GM19328 (cell line): ENCODE measurements around the gene SLC13A5.
"Not testable (repeated sequence)": the region's sequence is repeated elsewhere in the genome, so short reads cannot be mapped to it uniquely, and the experiment has no call there.

Source experiments
- ATAC-seq: cut with Tn5 transposase; IDR thresholded peaks from one replicate; pipeline ENCODE4 v1.9.1; 2021; ENCODE audit warnings: mild to moderate bottlenecking, moderate library complexity; ENCODE audit not compliant: unreplicated experiment

The SLC13A5 gene

DNA sequence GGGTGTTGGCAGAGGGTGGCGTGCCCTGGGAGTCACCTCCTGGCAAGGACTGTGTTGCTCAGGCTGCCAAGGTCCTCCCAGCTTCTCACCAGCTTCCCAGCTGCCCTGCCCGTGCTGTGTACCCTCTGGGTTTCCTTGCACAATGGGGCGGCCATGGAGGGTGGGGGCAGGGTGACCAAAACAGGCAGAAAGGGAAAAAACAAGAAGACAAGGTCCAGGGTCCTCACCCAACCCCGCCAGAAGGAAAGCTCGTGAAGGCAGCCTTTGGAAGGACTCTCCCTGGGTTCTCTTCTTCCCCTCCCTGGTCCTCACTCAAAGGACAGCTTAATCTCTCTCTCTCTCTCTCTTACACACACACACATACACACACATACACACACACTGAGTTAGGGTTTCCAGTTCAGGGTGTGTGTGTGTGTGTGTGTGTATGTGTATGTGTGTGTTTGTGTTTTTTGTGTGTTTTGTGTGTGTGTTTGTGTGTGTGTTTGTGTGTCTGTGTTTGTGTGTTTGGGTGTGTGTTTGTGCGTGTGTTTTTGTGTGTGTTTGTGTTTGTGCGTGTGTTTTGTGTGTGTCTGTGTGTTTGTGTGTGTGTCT is 2.0 kb downstream of the SLC13A5 start:
- no peak for ATAC-seq

DNA sequence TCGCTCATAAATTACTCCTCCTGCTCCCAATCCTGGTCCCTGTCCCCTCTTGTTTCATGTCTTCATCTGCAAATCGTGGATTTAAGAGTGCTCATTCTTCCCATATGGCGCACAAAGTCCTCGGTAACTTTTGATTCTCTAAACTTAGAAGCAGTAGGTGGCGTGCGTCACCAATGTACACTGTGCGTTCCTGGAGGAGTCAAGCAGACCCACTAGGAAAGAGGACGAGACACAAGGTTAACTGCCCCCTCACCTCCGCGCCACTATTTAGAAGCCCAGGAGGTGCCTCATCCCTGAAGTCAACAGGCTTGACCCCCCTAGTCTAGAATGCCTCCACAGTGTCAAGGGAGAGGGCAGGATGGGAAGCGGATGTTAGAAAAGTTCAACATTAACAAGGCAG is 2.9 kb downstream of the SLC13A5 start:
- no peak for ATAC-seq

DNA sequence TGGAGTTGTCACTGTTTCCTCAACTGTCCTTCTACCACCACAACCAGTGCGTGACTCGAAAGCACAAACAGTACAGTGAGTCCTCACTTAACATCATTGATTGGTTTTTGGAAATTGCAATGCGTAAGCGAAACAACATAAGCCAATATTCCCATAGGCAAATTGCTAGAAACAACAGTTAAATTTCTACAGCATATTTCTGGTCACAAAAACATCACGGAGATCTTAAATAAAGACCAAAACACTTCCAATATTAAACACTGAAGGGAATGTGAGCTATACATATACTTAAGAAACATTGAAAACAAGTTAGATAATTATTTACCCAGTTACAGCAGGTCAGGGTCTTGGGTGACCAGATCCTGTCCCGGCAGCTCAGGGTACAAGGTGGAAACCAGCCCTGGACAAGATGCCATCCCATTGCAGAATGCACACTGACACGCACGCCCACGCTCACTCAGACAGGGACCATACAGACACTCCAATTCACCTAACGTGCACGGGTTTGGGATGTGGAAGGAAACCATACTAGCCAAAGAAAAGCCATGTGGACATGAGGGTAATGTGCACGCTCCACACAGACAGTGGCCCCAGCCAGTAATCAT is 4.7 kb downstream of the SLC13A5 start:
- no peak for ATAC-seq

DNA sequence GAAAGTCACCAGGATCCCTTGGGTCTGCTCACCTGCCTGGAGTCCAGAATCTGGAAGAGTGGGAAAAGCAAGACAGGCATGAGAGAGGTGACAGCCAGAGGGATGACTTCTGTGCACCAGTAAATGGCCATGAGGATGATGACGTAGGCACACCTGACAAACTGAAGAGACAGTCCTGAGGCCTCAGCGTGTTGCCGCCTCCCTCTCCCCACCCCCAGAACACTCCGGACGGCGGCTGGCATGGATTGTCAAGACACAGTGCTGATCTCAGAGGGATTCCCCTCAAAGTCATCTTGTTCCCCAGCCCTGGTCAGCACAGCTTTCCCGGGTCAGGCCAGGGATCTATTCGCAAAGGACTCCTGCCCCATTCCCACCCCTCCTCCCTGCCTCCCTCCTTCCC is 6.2 kb downstream of the SLC13A5 start:
- no peak for ATAC-seq

GRCh38 chr17:6706499-6706898 is 6.7 kb downstream of the SLC13A5 start:
- no peak for ATAC-seq

DNA sequence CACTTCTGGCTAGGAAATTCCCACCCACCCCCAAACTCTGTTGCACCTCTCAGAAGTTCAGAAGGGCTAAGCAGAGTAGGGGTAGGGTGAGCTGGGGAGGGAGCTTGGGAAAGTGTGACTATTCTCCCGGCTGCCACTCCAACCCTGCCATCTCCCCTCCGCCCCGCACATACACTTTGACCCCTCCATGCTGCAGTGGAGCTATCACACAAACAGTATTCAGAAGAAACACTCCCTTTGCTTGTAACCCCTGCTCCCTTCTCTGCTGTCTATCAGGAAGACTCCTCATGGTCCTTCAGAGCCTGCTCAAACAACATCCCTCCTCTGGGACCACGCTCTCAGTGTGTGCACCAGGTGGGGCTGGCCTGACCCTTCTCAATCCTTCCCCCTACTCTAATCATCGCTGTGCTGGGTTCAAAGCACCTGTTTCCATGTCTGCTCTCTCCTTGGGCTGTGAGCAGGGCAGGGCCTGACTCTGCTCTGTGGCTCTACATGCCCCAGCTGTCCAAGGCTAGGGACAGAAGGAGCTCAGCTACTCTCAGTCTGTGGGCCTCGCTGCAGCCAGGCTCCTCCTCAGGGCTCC is 8.6 kb downstream of the SLC13A5 start:
- ATAC-seq = no peak

DNA sequence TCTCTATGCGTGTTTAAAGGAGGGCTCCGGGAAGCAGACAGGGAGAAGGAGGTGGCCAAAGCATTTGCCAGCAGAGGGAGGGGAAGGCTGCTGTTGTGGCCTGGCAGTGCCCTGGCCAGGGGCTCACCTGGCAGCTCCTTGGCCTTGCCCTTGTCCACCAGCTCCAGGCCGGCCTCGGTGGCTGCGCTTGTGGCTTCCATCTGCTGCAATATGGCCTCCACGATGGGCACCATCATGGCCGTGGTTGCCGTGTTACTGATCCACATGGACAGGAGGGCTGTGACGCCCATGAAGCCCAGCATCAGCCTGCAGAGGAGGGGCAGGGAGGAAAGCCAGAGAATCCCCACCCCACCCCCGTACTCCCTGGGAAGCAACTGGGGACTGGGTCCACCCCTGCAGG is 9.4 kb downstream of the SLC13A5 start:
- no peak for ATAC-seq

DNA sequence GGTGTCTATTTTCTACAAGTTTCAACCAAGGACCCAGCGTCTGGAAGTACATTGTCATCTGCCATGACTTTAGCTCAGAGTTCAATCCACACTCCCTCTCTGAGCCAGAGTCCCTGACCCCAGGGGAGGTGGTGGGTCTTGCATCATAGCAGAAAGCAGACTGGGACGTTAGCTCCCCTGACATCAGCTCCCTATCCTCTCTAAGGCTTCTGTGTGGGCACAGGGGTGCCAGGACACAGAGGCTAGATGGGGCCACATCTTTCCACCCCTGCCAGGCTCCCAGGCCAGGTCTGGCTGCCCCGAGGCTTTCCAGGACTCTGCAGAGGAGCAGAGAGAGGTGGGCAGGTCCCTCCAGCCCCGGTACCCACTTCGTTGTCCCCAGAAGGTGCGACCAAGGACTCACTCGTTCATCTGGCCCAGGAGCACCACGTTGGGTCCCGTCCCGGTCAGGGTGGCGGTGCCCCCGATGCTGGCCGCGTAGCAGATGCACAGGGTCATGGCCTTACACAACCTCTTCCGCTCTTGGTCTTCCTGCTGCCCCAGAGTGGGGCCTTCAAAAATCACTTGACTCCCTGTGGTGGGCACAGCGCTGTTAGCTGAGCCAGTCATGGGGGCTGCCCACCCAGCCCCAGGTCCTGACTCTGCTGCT is 10.5 kb downstream of the SLC13A5 start:
- no peak for ATAC-seq

DNA sequence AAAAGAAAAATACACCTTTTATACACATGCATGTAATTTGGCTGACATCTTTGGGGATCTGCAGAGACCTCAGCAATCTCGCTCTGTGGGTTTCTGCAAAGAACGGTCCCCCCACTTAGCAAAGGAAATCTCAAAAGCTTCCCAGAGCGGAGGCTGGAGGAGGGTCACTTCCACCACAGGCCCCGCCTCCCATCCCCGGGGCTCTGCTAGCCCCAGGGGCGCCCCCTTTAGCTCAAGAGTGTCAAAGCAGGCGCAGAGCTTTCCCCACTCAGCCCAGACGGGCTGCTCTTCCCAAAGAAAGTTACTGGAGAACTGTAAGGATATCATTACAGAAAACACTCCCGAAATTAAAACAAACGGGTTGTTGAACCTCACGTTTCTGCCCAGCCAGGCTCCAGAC is 11.4 kb downstream of the SLC13A5 start:
- no peak for ATAC-seq

DNA sequence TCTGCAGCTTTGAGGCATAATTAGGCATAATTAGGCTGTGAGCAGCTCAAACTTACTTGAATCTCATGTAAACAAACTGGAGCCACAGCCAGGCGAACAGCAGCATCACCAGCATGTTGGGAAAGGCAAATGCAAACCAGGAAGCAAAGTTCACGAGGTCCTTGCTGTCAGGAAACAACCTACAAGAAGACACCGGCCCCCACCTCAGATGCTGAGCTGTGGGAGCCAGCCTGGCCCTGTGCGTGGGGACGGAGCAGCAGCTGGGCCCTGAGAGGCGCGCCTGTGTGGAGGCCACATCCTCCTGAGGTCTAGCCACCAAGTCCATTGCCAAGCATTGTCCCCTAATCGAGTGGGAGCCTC is 12.2 kb downstream of the SLC13A5 start:
- no peak for ATAC-seq

DNA sequence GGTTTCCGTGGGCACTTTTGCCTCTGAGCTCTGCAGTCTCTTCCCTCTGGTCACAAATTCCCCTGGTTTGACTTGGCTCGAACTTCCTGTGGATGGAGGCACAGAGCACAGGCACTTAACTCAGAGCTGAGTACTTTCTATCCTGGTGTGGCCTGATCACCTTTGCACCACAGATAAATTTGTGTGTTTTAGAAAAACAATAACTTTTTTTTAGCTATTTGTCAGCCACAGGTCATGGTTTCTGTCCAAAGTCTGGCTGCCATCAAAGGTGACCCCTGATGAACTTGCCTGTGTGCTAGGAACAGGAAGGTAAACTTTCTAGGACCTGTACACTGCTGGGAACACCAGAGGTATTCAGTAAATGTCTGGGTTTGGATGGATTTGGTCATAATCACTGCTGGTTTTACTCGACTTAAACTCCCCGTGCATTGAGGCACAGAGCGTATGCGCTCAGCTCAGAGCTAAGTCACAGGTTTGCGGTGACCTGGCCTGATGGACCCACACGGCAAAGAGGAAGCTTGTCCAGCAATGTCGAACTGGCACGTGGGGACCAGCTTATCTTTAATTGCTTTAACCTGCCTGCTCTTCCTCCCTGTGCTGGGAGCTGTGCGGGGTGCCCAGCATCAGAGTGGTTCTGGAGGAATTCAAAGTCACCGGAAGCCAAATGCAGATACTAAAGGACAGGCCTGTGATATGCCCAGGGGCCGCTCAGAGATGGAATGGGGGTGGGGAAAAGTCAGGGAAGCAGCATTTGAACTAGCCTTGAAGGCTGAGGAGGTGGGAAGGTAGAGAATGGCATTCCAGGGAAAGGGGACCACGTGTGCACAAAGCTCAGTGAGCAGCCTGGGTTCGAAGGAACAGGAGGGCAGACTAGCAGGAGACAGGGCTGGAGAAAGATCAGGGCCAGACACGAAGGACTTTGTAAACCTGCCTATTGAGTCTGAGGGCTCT is 12.9 kb downstream of the SLC13A5 start:
- ATAC-seq = no peak

GRCh38 chr17:6698004-6698403 is 15.2 kb downstream of the SLC13A5 start:
- no peak for ATAC-seq

DNA sequence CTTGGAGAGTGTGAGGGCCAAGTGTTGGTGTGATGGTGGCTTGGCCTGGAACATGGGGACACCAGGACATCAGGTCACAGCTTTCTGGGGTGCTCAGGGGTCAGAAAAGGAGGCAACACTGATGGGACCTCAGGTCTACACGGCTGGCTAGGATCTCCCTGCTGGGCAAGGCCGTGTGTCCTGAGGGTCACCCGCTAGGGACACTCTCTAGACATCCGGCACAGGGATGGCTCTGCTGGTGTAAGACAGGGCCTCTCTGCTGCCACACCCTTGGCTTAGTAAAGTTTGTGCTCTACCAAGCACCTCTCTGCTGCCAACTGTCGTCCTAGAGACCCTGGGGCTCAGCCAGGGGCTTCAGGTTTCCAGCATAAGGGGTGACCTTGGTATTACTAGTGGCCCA is 16.3 kb downstream of the SLC13A5 start:
- no peak for ATAC-seq

DNA sequence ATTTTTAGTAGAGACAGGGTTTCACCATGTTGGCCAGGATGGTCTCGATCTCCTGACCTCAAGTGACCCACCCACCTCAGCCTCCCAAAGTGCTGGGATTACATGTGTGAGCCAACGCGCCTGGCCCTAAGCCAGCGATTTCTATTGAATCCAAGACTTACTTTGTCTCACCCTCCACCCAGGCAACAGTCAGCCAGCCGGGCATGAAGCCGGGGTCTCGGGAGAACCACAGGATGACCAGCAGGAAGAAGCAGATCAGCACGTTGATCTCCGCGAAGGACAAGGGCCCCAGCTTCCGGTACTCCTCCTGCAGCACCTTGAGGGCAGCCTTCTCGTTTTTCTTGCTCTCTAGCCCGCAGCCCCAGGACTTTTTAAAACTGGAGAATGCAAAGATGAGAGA is 17.6 kb downstream of the SLC13A5 start:
- no peak for ATAC-seq

DNA sequence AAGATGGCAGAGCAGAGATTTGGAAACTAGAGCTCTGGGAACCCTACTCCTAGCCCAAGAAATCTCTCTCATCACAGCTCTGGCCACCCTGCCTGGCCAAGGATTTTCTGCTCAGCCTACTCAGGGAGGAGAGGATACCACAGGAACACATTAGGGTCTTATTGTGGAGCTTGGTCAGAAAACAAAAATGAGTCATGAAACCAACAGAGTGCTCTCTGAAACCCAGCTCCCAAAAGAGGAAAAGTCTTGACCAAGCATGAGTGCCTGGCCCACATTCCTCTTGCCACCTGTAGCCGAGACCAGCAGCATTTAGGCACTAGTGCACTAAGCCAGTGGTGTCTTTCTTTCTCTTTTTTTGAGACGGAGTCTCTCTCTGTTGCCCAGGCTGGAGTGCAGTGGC is 18.1 kb downstream of the SLC13A5 start:
- ATAC-seq = no peak

- ATAC-seq = not testable (repeated sequence)
Observed at GRCh38 chr17:6691958-6692357, 21.2 kb downstream of the SLC13A5 start.

GRCh38 chr17:6691546-6691945 is 21.6 kb downstream of the SLC13A5 start:
- no peak for ATAC-seq

DNA sequence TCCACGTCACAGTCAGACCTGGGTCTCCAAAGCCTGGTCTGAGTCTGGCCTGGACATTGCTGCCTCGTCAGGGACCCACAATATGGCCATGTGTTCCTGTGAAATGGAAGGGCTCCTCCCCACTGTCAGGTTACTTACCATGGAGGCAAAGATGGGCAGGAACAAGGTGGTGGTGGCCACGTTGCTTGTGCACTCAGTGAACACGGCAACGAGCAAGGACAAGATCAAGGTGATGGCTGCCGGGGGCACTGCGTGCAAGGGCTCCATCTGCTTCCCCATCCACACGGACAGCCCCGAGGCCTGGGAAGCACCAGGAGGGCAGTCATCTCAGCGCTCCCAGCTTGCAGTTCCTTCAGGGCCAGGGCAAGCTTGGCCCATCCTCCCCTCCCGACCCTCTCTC is 22.5 kb downstream of the SLC13A5 start:
- ATAC-seq = no peak

GRCh38 chr17:6688944-6689343 is 24.2 kb downstream of the SLC13A5 start:
- ATAC-seq = no peak

GRCh38 chr17:6686026-6686425 is 27.1 kb downstream of the SLC13A5 start:
- no peak for ATAC-seq
